Vagina (tissue), 2 donors: ENCODE measurements around the gene ADAMTS17.

ENCODE experiments used
- CTCF ChIP-seq, 3 experiments: fragments of 450-650 bp in 2 of 3; fragments of 200-600 bp in 1 of 3; sonication (generic) in 1 of 3; IDR thresholded peaks; one replicate each; pipeline ENCODE4 v1.5.1; 2017 to 2019; ENCODE audit warnings: antibody characterized with exemption in 3 of 3, mild to moderate bottlenecking in 2 of 3, moderate library complexity in 2 of 3
- POLR2A ChIP-seq, 2 donors: fragments of 450-650 bp; IDR thresholded peaks; one replicate each; pipeline ENCODE4 v1.6.1; 2017; ENCODE audit warnings: antibody characterized with exemption in 2 of 2, mild to moderate bottlenecking in 2 of 2, moderate library complexity in 2 of 2

GRCh38 chr15:99932676-99933402 is 408.9 kb downstream of the ADAMTS17 start:
- no peak for TF ChIP-seq CTCF (IDR thresholded peaks at IDR 0.05)
- TF ChIP-seq POLR2A (IDR thresholded peaks at IDR 0.05): no peak
